Stromal cell of bone marrow (primary cell): ENCODE data around the gene UHRF1.
"Not testable (repeated sequence)": the region's sequence is repeated elsewhere in the genome, so short reads cannot be mapped to it uniquely, and the experiment has no call there.

ENCODE experiments used
- DNase-seq: peaks from one replicate; pipeline ENCODE4 v3.0.0-alpha.2; 2012; ENCODE audit warnings: low read depth

UHRF1 gene

DNA sequence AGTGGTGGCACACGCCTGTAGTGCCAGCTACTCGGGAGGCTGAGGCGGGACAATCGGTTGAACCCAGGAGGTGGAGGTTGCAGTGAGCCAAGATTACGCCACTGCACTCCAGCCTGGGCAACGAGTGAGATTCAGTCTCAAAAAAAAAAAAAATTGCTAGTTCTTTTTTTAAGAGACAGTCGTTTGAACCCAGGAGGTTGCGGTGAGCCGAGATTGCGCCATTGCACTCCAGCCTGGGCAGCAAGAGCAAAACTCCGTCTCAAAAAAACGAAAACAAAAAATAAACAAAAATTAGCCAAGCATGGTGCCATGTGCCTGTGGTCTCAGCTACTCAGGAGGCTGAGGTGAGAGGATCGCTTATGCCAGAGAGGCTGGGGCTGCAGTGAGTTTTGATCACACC lies 8.4 kb upstream of the UHRF1 start:
- not testable (repeated sequence) for DNase-seq

GRCh38 chr19:4902796-4903195 lies 6.5 kb upstream of the UHRF1 start, which contains the start of gene ARRDC5:
TSS of gene ARRDC5 (minus strand) at chr19:4902896. CDS start at chr19:4902825, 71 bp downstream.
- no peak for DNase-seq

DNA sequence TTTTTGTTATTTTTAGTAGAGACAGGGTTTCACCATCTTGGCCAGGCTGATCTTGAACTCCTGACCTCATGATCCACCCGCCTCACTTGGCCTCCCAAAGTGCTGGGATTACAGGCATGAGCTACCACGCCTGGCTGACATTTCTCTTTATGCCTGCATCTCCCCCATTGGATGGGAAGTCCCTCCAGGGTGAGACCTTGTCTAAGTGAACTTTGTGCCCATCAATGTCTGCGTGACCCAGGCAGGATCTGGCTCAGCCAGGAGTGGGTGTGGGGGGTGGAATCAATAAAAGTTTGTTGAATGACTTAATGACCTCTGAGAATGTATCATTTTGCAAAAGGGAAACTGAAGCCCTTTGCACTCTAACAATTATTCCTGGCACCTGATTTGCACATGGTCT lies 4.8 kb upstream of the UHRF1 start:
- DNase-seq, result no peak

- DNase-seq, result no peak
Observed at GRCh38 chr19:4906963-4907362, 2.3 kb upstream of the UHRF1 start.

GRCh38 chr19:4908360-4908759 lies 941 bp upstream of the UHRF1 start:
- DNase-seq, result no peak

DNA sequence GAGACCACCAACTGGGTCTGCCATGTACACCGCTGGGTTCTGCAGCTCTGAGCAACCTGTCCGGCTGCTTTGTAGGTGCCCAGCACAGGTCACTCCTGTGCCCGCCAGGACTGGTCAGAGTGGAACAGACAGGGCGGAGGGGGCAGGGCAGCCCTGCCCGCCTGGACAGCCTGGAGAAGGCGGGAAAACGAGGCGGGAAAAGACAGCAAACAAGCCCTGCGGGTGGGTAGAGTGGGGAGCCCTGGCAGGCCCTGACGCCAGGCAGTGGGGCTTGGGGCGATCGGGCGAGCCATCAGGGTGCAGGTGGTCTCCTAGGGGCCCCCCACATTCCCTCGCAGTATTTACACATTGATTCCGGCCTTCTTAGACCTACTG lies 533 bp upstream of the UHRF1 start:
- DNase-seq, result no peak

GRCh38 chr19:4909897-4910593 lies 744 bp downstream of the UHRF1 start:
- DNase-seq, result peak; percentile 83

DNA sequence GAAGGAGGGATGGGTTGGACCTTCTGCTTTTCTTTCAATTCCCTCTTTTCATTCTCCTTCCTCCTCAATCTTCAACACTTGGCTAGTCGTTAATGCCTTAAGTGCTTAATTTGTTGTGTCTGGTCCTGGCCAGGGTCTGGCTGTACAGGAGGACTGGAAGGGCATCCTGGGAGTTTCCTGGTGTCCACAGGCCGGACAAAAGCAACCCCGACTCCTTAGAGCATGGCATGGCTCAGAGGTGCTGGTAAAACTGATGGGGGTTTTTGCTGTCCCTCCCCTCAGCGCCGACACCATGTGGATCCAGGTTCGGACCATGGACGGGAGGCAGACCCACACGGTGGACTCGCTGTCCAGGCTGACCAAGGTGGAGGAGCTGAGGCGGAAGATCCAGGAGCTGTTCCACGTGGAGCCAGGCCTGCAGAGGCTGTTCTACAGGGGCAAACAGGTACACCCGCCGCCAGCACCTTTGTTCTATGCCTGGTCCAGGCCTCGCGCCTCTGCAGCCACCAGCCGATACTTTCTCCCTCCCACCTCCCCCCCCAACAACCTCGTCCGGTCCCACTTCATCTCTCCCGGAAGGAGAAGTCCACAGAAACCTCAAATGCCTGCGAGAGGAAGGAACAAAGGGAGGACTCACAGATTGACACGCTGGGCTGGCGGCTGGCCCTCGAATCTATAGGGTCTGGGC lies 1.4 kb downstream of the UHRF1 start:
- DNase-seq, result no peak

DNA sequence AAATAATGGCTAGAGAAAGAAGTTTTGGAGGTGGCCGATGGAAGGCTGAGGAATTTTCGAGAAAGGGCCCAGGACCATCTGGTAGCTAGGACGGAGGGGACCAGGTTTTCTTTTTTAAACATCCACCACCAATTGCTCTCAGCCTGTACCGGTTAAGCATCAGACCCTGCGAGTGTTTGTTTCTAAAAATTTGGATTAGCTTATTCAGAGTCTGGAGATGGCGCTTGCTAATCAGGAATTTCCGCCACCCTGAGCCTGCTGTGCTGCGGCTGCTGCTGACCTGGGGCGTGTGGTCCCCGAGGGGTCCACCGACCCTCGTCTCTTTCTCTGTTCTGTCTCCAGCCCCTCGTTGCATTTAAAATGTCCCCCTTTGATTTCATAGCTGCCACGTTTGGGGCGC lies 2.0 kb downstream of the UHRF1 start:
- no peak for DNase-seq

- peak; percentile 100 for DNase-seq
Observed at GRCh38 chr19:4911786-4912672, 2.7 kb downstream of the UHRF1 start.

- no peak for DNase-seq
Observed at GRCh38 chr19:4913996-4914735, 4.9 kb downstream of the UHRF1 start.

GRCh38 chr19:4914736-4915501 lies 5.6 kb downstream of the UHRF1 start:
- DNase-seq, result no peak

- no peak for DNase-seq
Observed at GRCh38 chr19:4916292-4917082, 7.2 kb downstream of the UHRF1 start.

DNA sequence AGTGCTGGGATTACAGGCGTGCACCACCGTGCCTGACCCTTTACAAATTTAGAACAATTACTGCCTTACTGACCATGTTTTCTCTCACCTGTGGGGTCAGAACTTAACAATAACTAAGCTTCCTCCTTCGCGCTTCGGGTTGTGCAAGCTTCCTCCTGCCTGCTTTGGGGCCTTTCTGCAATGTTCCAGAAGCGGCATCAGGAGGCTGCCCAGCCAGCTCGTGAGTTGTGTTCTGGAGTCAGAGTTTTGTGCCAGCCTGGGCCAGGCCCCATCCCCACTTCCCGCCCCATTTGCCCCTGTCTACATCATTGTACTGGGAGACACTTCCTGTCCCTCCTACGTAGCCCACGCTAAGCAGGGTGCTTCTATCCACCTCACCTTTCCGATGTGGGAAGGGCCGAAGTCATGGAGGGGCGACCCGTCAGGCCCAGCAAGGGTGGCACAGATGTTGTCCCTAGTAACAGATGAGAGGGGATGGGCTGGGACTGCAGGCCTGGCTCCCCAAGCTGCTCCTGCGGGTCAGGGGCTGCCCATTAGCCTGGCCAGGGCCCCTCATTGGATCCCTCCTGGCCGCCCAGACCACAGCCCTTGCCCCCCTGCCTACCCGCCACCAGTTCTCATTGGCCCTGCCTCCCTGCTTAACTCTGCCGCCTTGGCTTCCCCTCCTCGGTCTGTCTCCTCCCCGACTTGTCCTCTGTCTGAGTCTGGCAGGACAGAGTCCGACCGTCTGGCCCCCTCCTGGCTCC lies 13.4 kb downstream of the UHRF1 start:
- no peak for DNase-seq

DNA sequence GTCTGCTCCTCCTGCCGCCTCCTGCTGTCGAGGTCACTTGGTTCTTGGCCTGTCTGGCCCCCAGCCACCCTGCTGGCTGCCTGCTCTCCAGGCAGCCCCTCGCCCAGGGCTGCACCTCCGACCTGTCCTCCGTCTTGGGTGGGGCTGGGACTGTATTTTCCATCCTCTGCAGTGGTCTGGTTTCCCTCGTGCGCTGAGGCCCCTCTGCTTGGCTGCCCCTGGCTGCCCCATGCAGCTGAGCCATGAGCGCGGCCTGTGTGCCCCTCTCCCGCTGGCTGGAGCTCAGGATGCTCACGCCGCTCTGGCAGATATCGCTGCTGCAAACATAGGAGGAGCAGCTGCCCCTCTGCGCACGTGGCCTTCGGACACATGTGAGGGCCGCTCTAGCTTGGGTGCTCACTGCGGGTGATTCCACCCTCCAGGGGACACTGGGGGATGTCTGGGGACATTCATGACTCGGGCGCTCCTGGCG lies 14.0 kb downstream of the UHRF1 start:
- no peak for DNase-seq

GRCh38 chr19:4929186-4929585 lies 19.9 kb downstream of the UHRF1 start:
- DNase-seq, result no peak

DNA sequence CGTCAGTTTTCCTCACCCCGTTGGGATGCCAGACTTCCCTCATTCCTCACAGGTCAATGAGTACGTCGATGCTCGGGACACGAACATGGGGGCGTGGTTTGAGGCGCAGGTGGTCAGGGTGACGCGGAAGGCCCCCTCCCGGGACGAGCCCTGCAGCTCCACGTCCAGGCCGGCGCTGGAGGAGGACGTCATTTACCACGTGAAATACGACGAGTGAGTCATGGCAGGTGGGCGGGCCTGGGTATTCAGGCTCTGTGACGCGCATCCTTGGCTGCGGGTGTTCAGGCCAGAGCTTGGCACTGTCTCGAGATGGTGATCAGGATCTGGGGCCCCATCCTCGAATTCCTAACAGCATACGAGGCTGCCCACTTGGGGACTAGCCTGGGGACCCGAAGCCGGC lies 21.4 kb downstream of the UHRF1 start:
- no peak for DNase-seq

DNA sequence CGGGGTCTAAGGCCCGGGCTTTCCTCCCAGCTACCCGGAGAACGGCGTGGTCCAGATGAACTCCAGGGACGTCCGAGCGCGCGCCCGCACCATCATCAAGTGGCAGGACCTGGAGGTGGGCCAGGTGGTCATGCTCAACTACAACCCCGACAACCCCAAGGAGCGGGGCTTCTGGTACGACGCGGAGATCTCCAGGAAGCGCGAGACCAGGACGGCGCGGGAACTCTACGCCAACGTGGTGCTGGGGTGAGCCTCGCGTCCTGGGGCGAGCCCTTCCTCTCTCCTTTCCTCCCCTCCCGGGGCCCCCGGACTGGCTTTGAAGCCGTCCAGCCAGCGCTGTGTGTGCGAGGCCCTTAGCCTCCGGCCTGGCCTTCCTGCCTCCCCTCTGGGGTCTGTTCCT lies 23.4 kb downstream of the UHRF1 start:
- no peak for DNase-seq

DNA sequence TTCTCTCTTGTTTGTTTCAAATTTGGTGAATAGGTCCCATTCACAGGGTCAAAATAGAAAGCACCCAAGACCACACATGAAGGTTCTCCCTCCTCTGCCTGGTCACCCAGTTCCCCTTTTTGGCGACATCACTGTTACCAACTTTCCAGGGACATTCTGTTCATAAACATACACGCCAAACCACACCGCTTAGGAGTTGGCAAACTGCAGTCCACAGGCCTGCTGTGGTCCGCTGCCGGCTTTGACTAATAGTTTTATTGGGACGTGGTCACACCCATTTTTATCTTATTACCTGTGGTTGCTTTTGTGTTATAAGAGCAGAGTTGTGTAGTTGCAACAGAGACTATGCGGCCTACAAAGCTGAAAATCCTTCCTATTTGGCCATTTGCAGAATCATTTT lies 24.2 kb downstream of the UHRF1 start:
- no peak for DNase-seq

- DNase-seq, result no peak
Observed at GRCh38 chr19:4935444-4935843, 26.1 kb downstream of the UHRF1 start.
